GM23248 (cell line): Measurements from ENCODE around the gene AMDHD1.

ENCODE experiments used
- EZH2 ChIP-seq: fragments of 200-600 bp; sonication (generic); IDR thresholded peaks from 2 replicates; pipeline ENCODE4 v1.6.1; 2018; ENCODE audit warnings: antibody characterized with exemption, mild to moderate bottlenecking; ENCODE audit not compliant: insufficient read depth, poor library complexity, severe bottlenecking
- EZH2phosphoT487 ChIP-seq: fragments of 200-600 bp; sonication (generic); IDR thresholded peaks from 2 replicates; pipeline ENCODE4 v1.6.1; 2018; ENCODE audit warnings: antibody characterized with exemption, moderate library complexity, mild to moderate bottlenecking, low read depth; ENCODE audit not compliant: insufficient read depth

DNA sequence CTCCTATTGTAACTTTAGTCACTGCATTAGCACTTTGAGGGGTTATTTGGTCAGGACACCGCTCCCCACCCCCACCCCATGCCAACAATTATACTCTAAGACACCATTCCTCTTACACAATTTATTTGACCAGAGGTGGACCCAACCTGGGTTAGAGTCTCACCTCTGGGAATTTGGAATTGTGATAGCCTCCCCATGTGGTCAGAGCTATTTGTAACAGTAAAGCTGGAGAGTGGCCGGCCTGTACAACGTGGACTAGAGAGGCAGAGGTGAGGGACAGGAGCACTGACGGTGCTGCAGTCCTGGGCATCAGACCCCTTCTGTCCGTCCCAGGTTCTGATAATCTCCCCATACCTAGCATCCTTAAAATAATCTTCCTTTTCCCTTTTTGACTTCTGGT, 56.4 kb downstream of the AMDHD1 start:
- TF ChIP-seq EZH2phosphoT487 (no peak), EZH2 (no peak)
